A549 (cell line): ENCODE results near the gene MEF2A.

Source experiments
- CTCF ChIP-seq: fragments of >200 bp; sonication (Bioruptor Twin); formaldehyde crosslinking; IDR thresholded peaks from 3 replicates; pipeline ENCODE4 v1.5.1; 2016
- EP300 ChIP-seq, 2 experiments: fragments of >200 bp; sonication (Bioruptor Twin); formaldehyde crosslinking; IDR thresholded peaks; 2 replicates in 1 of 2; 3 replicates in 1 of 2; pipeline ENCODE4 v1.6.1; 2016 to 2017
- HMGXB4 ChIP-seq: fragments of 250-450 bp; sonication (Bioruptor Pico); IDR thresholded peaks from 2 replicates; pipeline ENCODE4 v1.5.0; 2021; ENCODE audit warnings: mild to moderate bottlenecking, moderate library complexity, borderline replicate concordance
- RFX5 ChIP-seq: fragments of 450-650 bp; IDR thresholded peaks from 2 replicates; pipeline ENCODE4 v1.7.1; 2014; ENCODE audit warnings: antibody characterized with exemption, mild to moderate bottlenecking, moderate library complexity
- SMC3 ChIP-seq: fragments of >200 bp; sonication (Bioruptor Twin); formaldehyde crosslinking; IDR thresholded peaks from 3 replicates; pipeline ENCODE4 v1.6.1; 2018; ENCODE audit warnings: inconsistent platforms
- TP53 ChIP-seq: fragments of 250-450 bp; sonication (Bioruptor Pico); IDR thresholded peaks from 2 replicates; pipeline ENCODE4 v1.5.0; 2021; ENCODE audit warnings: mild to moderate bottlenecking, moderate library complexity

- TF ChIP-seq SMC3: no peak
- TF ChIP-seq EP300 (IDR thresholded peaks at IDR 0.05): no peak
- no peak for TF ChIP-seq TP53 (CRISPR knock-in tag)
- no peak for TF ChIP-seq RFX5
- no peak for TF ChIP-seq CTCF
- TF ChIP-seq HMGXB4 (CRISPR knock-in tag): no peak
Observed at GRCh38 chr15:99681990-99682389, 116.2 kb downstream of the MEF2A start.
